HG03196 (cell line): ENCODE measurements around the gene CDRT4.

ENCODE experiments used
- ATAC-seq: cut with Tn5 transposase; IDR thresholded peaks from one replicate; pipeline ENCODE4 v1.9.1; 2021; ENCODE audit not compliant: unreplicated experiment

Gene CDRT4

GRCh38 chr17:15397620-15398019 is 69.8 kb downstream of the CDRT4 start:
- no peak for ATAC-seq

- no peak for ATAC-seq
Measured at GRCh38 chr17:15395091-15395490, 72.3 kb downstream of the CDRT4 start.

- no peak for ATAC-seq
Measured at GRCh38 chr17:15393414-15393813, 74.0 kb downstream of the CDRT4 start.

DNA sequence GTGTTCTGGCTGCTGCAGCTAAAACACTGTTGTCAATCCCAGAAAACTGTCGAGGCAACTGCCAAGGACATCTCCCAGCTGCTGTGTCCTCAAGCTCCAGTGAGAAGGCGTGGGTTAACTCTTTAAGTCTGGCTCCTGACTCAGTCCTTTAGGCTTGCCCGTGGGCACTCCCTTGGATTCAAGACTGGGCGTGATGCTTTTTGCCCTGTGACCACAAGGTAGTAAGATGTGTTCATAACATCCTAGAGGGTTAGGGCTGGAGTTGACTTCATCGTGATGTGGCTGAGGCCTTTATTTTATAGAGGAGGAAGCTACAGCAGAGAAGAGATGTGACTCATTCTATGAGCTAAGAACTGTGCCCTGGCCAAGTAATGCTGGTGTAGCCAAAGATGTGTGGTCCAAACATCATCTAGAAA is 75.1 kb downstream of the CDRT4 start:
- no peak for ATAC-seq

GRCh38 chr17:15388356-15389041 is 78.9 kb downstream of the CDRT4 start:
- no peak for ATAC-seq

GRCh38 chr17:15386083-15386482 is 81.3 kb downstream of the CDRT4 start:
- no peak for ATAC-seq
